PFSK-1 (cell line): Measurements from ENCODE around the gene HMGB4.

Experiments used
- FOXP2 ChIP-seq: optimal IDR thresholded peaks from 2 replicates; pipeline ENCODE3; 2011; ENCODE audit warnings: borderline replicate concordance, control low read depth, inconsistent platforms; ENCODE audit not compliant: insufficient read depth; ENCODE audit errors: extremely low read length, extremely low read depth
- POLR2AphosphoS5 ChIP-seq: IDR thresholded peaks from 2 replicates; pipeline ENCODE4 v1.6.1; 2012; ENCODE audit warnings: low read depth, mild to moderate bottlenecking, control low read depth, low read length, moderate library complexity
- REST ChIP-seq, 2 experiments: IDR thresholded peaks; 2 replicates each; pipeline versions ENCODE4 v1.6.1 to v1.8.0; 2011 to 2012; ENCODE audit warnings: low read depth in 2 of 2, low read length in 2 of 2, control low read depth in 1 of 2, inconsistent platforms in 1 of 2, mild to moderate bottlenecking in 1 of 2, moderate library complexity in 1 of 2; ENCODE audit not compliant: insufficient read depth in 1 of 2
- SIN3A ChIP-seq: IDR thresholded peaks from 2 replicates; pipeline ENCODE4 v1.6.1; 2012; ENCODE audit warnings: mild to moderate bottlenecking, low read length, moderate library complexity, borderline replicate concordance; ENCODE audit not compliant: insufficient read depth
- TAF1 ChIP-seq: IDR thresholded peaks from 2 replicates; pipeline ENCODE4 v1.6.1; 2012; ENCODE audit warnings: low read length, control low read depth, borderline replicate concordance; ENCODE audit not compliant: insufficient read depth

HMGB4 gene

DNA sequence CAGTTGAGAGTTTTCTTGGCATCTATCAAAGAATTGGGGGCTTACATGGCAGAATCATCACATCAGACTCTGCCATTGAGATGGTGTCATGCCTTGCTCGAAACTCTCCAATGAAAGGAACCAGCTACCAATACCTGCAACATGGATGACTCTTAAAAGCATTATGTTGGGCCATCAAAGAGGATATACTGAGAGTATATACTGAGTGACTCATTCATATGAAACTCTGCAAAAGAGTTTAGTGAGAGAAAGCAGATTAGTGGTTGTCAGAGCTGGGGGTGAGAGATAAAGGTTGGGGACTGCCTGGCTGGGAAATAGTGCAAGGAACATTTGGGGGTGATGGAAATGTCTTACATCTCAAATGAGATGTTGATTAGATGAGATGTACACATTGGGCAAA is 14.7 kb upstream of the HMGB4 start:
- TF ChIP-seq POLR2AphosphoS5 (no peak), TAF1 (no peak), FOXP2 (no peak), SIN3A (no peak), REST (IDR thresholded peaks at IDR 0.05; ENCODE audit: insufficient read depth in 1 of 2, low read depth in 2 of 2, low read length in 2 of 2) (no peak)

DNA sequence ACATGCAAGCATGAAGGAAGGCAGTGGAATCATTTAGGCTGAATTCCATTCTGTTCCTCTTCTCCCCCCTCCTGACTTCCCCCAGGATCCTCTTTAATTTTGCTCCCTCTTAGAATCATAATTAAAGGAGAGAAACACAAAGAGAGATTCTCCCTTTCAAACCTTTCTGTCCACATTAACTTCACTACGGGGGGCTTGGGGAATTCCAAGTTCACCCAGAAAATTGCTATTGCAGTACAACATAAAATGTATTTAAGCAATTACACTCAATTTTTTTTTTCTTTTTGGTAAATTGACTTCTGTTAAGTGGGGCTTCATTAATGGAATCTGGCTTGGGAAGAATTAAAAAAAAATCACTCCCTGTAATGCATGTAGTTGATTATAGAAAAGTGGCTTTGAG is 13.4 kb upstream of the HMGB4 start:
- TF ChIP-seq REST (IDR thresholded peaks at IDR 0.05; ENCODE audit: insufficient read depth in 1 of 2, low read depth in 2 of 2, low read length in 2 of 2): no peak
- TF ChIP-seq POLR2AphosphoS5: no peak
- TF ChIP-seq FOXP2: no peak
- no peak for TF ChIP-seq TAF1
- TF ChIP-seq SIN3A: no peak

GRCh38 chr1:33852711-33853110 is 11.2 kb upstream of the HMGB4 start:
- no peak for TF ChIP-seq TAF1
- no peak for TF ChIP-seq POLR2AphosphoS5
- TF ChIP-seq SIN3A: no peak
- no peak for TF ChIP-seq REST (IDR thresholded peaks at IDR 0.05; ENCODE audit: insufficient read depth in 1 of 2, low read depth in 2 of 2, low read length in 2 of 2)
- TF ChIP-seq FOXP2: no peak

DNA sequence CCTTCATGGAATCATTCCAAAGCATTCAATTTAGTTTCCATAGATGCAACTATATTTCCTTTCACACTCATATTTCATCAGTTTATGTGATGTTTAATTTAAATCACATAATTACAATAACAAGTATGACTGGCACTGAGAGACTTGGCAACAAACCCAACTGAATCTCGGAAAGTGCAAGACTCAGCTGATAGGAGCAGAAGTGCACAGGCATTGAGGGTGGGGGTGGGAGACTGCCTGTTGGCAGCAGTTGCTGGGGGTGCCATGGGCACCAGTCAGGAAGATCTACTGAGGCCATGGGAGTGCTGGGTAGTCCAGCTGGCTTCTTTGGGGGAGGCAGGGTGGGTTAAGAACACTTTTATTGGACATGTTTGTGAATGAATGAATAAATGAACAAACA is 10.4 kb upstream of the HMGB4 start:
- TF ChIP-seq POLR2AphosphoS5 (no peak), SIN3A (no peak), TAF1 (no peak), FOXP2 (no peak), REST (IDR thresholded peaks at IDR 0.05; ENCODE audit: insufficient read depth in 1 of 2, low read depth in 2 of 2, low read length in 2 of 2) (no peak)

DNA sequence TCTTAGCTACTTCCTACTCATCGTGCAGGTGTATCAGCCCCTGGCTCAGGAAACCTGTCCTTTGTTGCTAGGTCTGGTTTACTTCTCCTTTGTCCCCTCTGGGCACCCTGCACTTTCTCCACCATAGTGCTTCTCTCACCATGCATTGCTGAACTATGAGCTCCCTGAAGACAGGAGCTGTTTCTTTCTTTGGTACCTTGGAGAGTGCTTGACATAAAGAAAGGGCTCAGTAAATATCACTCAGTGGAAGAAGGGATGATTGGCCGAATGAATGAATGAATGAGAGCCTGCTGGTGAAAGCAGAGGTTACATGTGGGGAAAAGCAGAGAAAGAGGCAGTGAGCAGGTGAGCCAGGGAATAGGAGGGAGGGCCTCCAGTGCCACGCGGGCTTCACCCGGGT is 9.8 kb upstream of the HMGB4 start:
- TF ChIP-seq REST (IDR thresholded peaks at IDR 0.05; ENCODE audit: insufficient read depth in 1 of 2, low read depth in 2 of 2, low read length in 2 of 2) (peak; percentile 62 to 85), FOXP2 (no peak)
